Measurements from ENCODE around the gene TMEM131. TPM values are rescaled to one million over a fixed set of nuclear protein-coding genes. Genes with fewer than 3 reads are reported as not detected.
A peak's percentile ranks its signal among the peaks of the same experiment; 100 is the strongest.

TMEM131 gene
- total RNA-seq, 1 donor = 43.6 TPM

GRCh38 chr2:98037666-98038336, 42.1 kb upstream of the TMEM131 start:
- peak; percentile 37 for DNase-seq (ENCODE audit: low read depth)
- no peak for TF ChIP-seq CTCF (IDR thresholded peaks at IDR 0.05; ENCODE audit: insufficient read depth, low read depth, low read length)

GRCh38 chr2:98037206-98037605, 41.5 kb upstream of the TMEM131 start:
- no peak for DNase-seq (ENCODE audit: low read depth)
- H3K4me3 ChIP-seq (ENCODE audit: low read depth, low read length) = no peak overlapping the region
- no peak for TF ChIP-seq CTCF (IDR thresholded peaks at IDR 0.05; ENCODE audit: insufficient read depth, low read depth, low read length)

More at GRCh38 chr2:98037666-98038336, 42.1 kb upstream of the TMEM131 start:
- H3K4me3 ChIP-seq (ENCODE audit: low read depth, low read length) = no peak overlapping the region

- H3K4me3 ChIP-seq (ENCODE audit: low read depth, low read length) = no peak overlapping the region
- TF ChIP-seq CTCF (IDR thresholded peaks at IDR 0.05; ENCODE audit: insufficient read depth, low read depth, low read length) = no peak
- no peak for DNase-seq (ENCODE audit: low read depth)
Measured at GRCh38 chr2:98036349-98037000, 40.7 kb upstream of the TMEM131 start.

- H3K4me3 ChIP-seq (ENCODE audit: low read depth, low read length) = no peak overlapping the region
- DNase-seq (ENCODE audit: low read depth) = no peak
- no peak for TF ChIP-seq CTCF (IDR thresholded peaks at IDR 0.05; ENCODE audit: insufficient read depth, low read depth, low read length)
Measured at GRCh38 chr2:98034745-98035144, 39.0 kb upstream of the TMEM131 start.

GRCh38 chr2:98032086-98032485, 36.3 kb upstream of the TMEM131 start:
- TF ChIP-seq CTCF (IDR thresholded peaks at IDR 0.05; ENCODE audit: insufficient read depth, low read depth, low read length) = no peak
- H3K4me3 ChIP-seq (ENCODE audit: low read depth, low read length) = no peak overlapping the region
- no peak for DNase-seq (ENCODE audit: low read depth)

GRCh38 chr2:98029718-98030222, 34.0 kb upstream of the TMEM131 start:
- no peak for DNase-seq (ENCODE audit: low read depth)
- no peak overlapping the region for H3K4me3 ChIP-seq (ENCODE audit: low read depth, low read length)
- TF ChIP-seq CTCF (IDR thresholded peaks at IDR 0.05; ENCODE audit: insufficient read depth, low read depth, low read length) = no peak

Measured in fibroblast of villous mesenchyme (primary cell).